Ishikawa (cell line): ENCODE data around the gene ICE1.

Experiments used
- CEBPB ChIP-seq: IDR thresholded peaks from 2 replicates; pipeline ENCODE4 v1.6.1; 2012
- CREB1 ChIP-seq: IDR thresholded peaks from 2 replicates; pipeline ENCODE4 v1.6.1; 2012; ENCODE audit warnings: low read depth
- EGR1 ChIP-seq: IDR thresholded peaks from 2 replicates; pipeline ENCODE4 v1.6.1; 2012
- EP300 ChIP-seq: IDR thresholded peaks from 2 replicates; pipeline ENCODE4 v1.6.1; 2012; ENCODE audit warnings: borderline replicate concordance
- FOXM1 ChIP-seq: IDR thresholded peaks from 2 replicates; pipeline ENCODE4 v1.6.1; 2012; ENCODE audit warnings: low read depth, borderline replicate concordance
- MAX ChIP-seq: IDR thresholded peaks from 2 replicates; pipeline ENCODE4 v1.6.1; 2012
- NFIC ChIP-seq: IDR thresholded peaks from 2 replicates; pipeline ENCODE4 v1.6.1; 2012
- RAD21 ChIP-seq: IDR thresholded peaks from 2 replicates; pipeline ENCODE4 v1.6.1; 2012; ENCODE audit warnings: low read depth
- TAF1 ChIP-seq: IDR thresholded peaks from 2 replicates; pipeline ENCODE4 v1.6.1; 2012; ENCODE audit warnings: low read depth, mild to moderate bottlenecking
- USF1 ChIP-seq: IDR thresholded peaks from 2 replicates; pipeline ENCODE4 v1.6.1; 2012
- YY1 ChIP-seq: IDR thresholded peaks from 2 replicates; pipeline ENCODE4 v1.6.1; 2012; ENCODE audit warnings: low read depth
- ZBTB7A ChIP-seq: IDR thresholded peaks from 2 replicates; pipeline ENCODE4 v1.6.1; 2012; ENCODE audit warnings: low read depth
- TF ChIP-seq, protein P1 (sequence below): IDR thresholded peaks from 2 replicates; pipeline ENCODE4 v1.6.1; 2012; ENCODE audit warnings: low read depth, mild to moderate bottlenecking

GRCh38 chr5:5385331-5385662 is 37.2 kb upstream of the ICE1 start:
- TF ChIP-seq TAF1 (no peak), MAX (no peak), YY1 (no peak), EP300 (no peak), USF1 (no peak), EGR1 (no peak), RAD21 (no peak), CEBPB (no peak), ZBTB7A (no peak), FOXM1 (no peak), NFIC (no peak), CREB1 (no peak)
- TF ChIP-seq, protein P1, sequence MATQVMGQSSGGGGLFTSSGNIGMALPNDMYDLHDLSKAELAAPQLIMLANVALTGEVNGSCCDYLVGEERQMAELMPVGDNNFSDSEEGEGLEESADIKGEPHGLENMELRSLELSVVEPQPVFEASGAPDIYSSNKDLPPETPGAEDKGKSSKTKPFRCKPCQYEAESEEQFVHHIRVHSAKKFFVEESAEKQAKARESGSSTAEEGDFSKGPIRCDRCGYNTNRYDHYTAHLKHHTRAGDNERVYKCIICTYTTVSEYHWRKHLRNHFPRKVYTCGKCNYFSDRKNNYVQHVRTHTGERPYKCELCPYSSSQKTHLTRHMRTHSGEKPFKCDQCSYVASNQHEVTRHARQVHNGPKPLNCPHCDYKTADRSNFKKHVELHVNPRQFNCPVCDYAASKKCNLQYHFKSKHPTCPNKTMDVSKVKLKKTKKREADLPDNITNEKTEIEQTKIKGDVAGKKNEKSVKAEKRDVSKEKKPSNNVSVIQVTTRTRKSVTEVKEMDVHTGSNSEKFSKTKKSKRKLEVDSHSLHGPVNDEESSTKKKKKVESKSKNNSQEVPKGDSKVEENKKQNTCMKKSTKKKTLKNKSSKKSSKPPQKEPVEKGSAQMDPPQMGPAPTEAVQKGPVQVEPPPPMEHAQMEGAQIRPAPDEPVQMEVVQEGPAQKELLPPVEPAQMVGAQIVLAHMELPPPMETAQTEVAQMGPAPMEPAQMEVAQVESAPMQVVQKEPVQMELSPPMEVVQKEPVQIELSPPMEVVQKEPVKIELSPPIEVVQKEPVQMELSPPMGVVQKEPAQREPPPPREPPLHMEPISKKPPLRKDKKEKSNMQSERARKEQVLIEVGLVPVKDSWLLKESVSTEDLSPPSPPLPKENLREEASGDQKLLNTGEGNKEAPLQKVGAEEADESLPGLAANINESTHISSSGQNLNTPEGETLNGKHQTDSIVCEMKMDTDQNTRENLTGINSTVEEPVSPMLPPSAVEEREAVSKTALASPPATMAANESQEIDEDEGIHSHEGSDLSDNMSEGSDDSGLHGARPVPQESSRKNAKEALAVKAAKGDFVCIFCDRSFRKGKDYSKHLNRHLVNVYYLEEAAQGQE, result no peak
